WTC11 (cell line): ENCODE data around the gene DUSP15.

Source experiments
- AFF4 ChIP-seq: sonication (generic); formaldehyde crosslinking; IDR thresholded peaks from 2 replicates; pipeline ENCODE4 v1.8.1; 2023; ENCODE audit warnings: mild to moderate bottlenecking, missing genetic modification reagents, borderline replicate concordance
- ATF2 ChIP-seq: sonication (generic); formaldehyde crosslinking; IDR thresholded peaks from 2 replicates; pipeline ENCODE4 v1.8.1; 2022; ENCODE audit warnings: low read depth, missing genetic modification reagents, borderline replicate concordance
- CREB1 ChIP-seq: sonication (generic); formaldehyde crosslinking; IDR thresholded peaks from 2 replicates; pipeline ENCODE4 v1.8.0; 2023; ENCODE audit warnings: mild to moderate bottlenecking, missing genetic modification reagents
- CTCF ChIP-seq: fragments of 200-600 bp; IDR thresholded peaks from 2 replicates; pipeline ENCODE4 v1.8.0; 2022; ENCODE audit warnings: antibody characterized with exemption
- ETV6 ChIP-seq: sonication (generic); formaldehyde crosslinking; IDR thresholded peaks from 2 replicates; pipeline ENCODE4 v1.8.1; 2022; ENCODE audit warnings: mild to moderate bottlenecking, missing genetic modification reagents
- PREB ChIP-seq: sonication (generic); formaldehyde crosslinking; IDR thresholded peaks from 2 replicates; pipeline ENCODE4 v1.8.1; 2022; ENCODE audit warnings: mild to moderate bottlenecking, missing genetic modification reagents, moderate library complexity, borderline replicate concordance
- TP53 ChIP-seq: sonication (generic); formaldehyde crosslinking; IDR thresholded peaks from 2 replicates; pipeline ENCODE4 v1.8.1; 2023; ENCODE audit warnings: mild to moderate bottlenecking, missing genetic modification reagents
- ZNF423 ChIP-seq: fragments of 250-450 bp; sonication (Bioruptor Pico); IDR thresholded peaks from 2 replicates; pipeline ENCODE4 v2.1.2; 2022; ENCODE audit warnings: mild to moderate bottlenecking, moderate library complexity

- TF ChIP-seq CTCF: no peak
- TF ChIP-seq TP53 (CRISPR knock-in tag): no peak
- no peak for TF ChIP-seq PREB (CRISPR knock-in tag)
- TF ChIP-seq ZNF423 (CRISPR knock-in tag): no peak
- TF ChIP-seq ETV6 (CRISPR knock-in tag): no peak
- TF ChIP-seq CREB1 (CRISPR knock-in tag): no peak
- no peak for TF ChIP-seq AFF4 (CRISPR knock-in tag)
- no peak for TF ChIP-seq ATF2
Measured at GRCh38 chr20:31906001-31906400, 35.7 kb upstream of the DUSP15 start.
